Erythroblast (primary cell): Measurements from ENCODE around the gene ADH4.
"Not testable (repeated sequence)": the region's sequence is repeated elsewhere in the genome, so short reads cannot be mapped to it uniquely, and the experiment has no call there.

Source experiments
- DNase-seq, 2 experiments: peaks; one replicate each; lab custom pipeline; 2025; lab: John Stamatoyannopoulos, UW
- GATA1 ChIP-seq: IDR thresholded peaks from 2 replicates; pipeline ENCODE4 v1.6.1; 2011; ENCODE audit warnings: low read depth, mild to moderate bottlenecking, control low read depth, low read length, moderate library complexity
- POLR2A ChIP-seq: IDR thresholded peaks from 2 replicates; pipeline ENCODE4 v1.6.1; 2011; ENCODE audit warnings: mild to moderate bottlenecking, low read length

The ADH4 gene

DNA sequence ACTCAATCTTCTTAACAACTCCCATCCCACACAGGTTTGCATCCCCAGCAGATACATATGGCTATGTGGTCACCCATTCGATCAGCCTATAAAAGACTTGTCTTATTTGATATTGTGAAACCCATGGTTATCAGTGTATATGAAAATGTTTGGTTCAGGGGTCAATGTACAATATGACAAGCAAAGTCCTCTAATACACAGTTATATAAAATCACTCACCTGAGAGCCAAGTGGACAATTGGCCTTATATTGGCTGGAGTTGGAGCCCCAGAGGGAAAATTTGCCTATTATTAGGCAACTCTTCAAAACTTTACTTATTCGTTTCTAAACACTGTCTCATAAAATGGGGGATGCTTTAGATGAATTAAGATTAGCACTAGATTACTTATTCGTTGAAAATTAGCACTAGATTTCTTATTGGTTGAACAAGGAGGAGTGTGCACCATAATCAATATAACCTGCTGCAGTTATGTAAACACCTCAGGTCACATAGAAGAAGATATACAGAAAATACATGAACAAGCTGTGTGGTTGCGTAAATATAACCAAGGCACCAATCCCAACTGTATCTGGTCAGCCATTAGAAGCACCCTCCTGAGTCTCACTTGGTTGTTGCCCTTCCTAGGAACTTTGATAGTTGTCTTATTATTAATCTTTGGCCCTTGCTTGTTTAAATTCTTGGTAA is 10.7 kb upstream of the ADH4 start:
- DNase-seq: no peak
- no peak for TF ChIP-seq GATA1

DNA sequence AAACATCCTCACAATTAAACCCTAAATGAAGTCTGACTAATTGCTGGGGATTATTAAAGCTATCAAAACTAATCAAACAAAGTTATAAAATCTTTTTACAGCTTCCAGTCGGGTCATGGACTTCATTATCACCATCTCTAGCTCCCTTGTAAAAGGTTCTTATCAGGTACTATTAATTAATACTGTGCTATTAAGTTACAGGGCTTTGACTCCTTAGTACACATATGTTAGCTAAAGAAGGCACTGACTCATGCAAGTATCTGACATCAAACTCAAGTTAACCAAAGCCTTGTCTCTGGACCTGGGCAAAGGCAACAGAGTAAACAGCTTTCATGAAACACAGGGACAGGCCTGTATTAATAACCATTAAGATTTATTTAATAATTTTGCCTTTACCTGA is 7.9 kb upstream of the ADH4 start:
- no peak for DNase-seq
- TF ChIP-seq GATA1 (no peak), POLR2A (no peak)

DNA sequence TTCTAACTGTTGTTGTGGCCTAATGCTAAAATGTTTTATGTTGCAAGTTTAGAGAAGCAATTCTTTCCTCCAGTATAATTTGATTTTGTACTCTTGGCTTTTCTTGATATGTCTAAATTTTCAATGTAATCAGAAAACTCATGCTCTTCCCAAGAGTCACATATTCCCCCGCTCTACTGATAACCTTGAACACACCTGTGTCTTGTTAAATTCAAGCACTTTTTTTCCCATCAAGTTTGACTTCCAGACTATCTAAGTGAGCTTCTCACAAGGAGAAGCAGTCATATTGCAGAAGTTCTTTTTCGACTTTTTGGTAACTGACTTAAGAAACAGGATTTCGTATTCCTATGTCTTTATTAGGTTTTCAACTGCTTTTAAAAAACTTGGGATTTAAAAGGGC is 7.4 kb upstream of the ADH4 start:
- TF ChIP-seq GATA1 (no peak), POLR2A (no peak)
- DNase-seq: no peak

DNA sequence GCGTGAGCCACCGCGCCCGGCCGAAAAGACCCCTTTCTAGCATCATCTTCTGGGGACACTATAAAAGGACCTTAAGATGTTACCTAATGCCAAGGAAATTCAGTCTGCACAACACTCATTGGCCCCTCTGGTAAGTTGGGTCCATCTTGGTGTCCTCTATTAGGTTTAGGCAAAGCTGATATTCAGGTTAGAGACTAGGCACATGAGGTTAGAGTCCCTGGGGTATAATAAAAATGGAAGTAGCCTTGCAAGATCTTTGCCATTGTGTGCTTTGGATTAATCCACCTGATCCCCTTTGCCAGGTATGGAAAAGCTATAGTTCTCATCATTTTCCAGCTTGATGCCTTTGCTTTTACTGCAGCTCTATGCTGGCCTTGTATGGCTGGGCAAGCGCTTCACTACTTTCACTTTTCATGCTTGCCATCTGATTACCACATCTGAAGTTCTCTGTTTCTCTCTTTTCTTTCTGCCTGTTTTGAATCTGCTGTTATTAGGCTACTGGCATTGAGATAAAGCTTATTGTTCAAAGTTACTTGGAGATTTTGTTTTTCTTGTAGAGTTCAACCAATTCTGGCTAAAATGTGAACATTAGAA is 5.4 kb upstream of the ADH4 start:
- DNase-seq: no peak
- TF ChIP-seq GATA1: no peak
- TF ChIP-seq POLR2A: no peak

GRCh38 chr4:99148550-99148949 is 4.5 kb upstream of the ADH4 start:
- TF ChIP-seq POLR2A (no peak), GATA1 (no peak)
- no peak for DNase-seq

- DNase-seq: no peak
- TF ChIP-seq GATA1 (no peak), POLR2A (no peak)
These were observed 490 bp upstream of the ADH4 start for GRCh38 chr4:99144587-99144986.

DNA sequence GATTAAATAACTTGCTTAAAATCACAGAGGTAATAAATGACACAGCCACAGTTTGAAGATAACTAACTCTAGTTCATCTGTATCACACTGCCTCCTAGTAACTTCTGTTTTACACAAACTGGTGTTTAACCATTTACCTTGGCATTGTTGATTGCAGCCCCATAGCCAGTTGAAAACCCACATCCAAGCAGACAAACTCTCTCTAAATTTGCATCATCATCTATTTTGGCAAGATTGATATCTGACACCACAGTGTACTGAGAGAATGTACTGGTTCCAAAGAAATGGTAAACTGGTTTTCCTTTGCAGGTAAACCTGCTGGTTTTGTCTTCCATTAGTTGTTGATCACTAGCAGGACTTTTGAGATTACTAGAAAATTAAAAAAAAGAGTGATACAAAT is 7.8 kb downstream of the ADH4 start:
- no peak for DNase-seq
- TF ChIP-seq POLR2A (no peak), GATA1 (no peak)

GRCh38 chr4:99135541-99136162 is 8.4 kb downstream of the ADH4 start:
- TF ChIP-seq POLR2A: no peak
- no peak for TF ChIP-seq GATA1
- DNase-seq: no peak

DNA sequence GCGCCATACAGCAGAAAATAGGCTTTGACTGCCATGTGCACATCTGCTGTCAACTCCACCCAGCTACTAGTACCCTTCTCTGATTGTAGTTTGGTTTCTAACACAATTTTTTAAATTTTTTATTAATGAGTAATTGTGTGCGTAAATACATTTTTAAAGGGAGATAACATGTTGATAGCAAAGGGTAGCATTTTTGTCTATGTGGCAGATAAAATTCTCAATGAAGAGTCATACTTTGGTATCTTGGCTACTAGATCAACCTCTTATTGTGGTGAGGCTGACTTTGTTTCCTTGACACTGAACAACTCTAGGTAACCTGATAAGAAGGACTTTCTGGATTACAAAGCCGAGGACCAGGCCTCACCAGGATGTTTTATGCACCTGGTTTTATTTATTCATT is 9.5 kb downstream of the ADH4 start:
- DNase-seq: no peak
- TF ChIP-seq GATA1 (no peak), POLR2A (no peak)

- no peak for DNase-seq
- TF ChIP-seq POLR2A: no peak
- no peak for TF ChIP-seq GATA1
These were observed 12.7 kb downstream of the ADH4 start for GRCh38 chr4:99131378-99131777.

- no peak for DNase-seq
- TF ChIP-seq POLR2A (no peak), GATA1 (no peak)
These were observed 17.7 kb downstream of the ADH4 start for GRCh38 chr4:99126376-99126775.

- no peak for DNase-seq
- TF ChIP-seq POLR2A (no peak), GATA1 (no peak)
These were observed 23.1 kb downstream of the ADH4 start for GRCh38 chr4:99121008-99121407.

DNA sequence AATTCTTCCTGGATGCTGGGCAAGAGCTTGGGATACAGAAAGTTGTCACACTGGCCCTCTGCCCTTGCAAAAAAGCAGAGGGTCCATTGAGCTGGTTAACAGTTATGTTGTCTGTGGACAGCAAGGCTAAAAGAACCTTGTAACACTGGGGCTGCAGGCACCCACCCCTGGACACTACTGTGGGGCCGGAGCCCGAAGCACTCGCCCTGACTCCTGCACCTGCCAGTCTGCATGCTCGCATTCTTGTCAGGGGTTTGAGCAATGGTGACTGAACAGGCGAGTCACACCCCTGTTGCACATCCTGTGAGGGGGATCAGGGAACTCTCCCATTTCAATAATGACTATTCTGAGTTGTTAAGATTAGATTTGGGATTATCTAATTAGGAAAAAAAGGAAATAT is 23.6 kb downstream of the ADH4 start:
- DNase-seq: no peak
- no peak for TF ChIP-seq GATA1
- TF ChIP-seq POLR2A: no peak

GRCh38 chr4:99117876-99118693 is 26.0 kb downstream of the ADH4 start:
- DNase-seq: peak in 1 of 2 experiments; percentile 16

GRCh38 chr4:99117122-99117841 is 26.8 kb downstream of the ADH4 start:
- not testable (repeated sequence) for DNase-seq

More at GRCh38 chr4:99117876-99118693, 26.0 kb downstream of the ADH4 start:
- TF ChIP-seq GATA1: no peak
- no peak for TF ChIP-seq POLR2A

- DNase-seq: not testable (repeated sequence)
These were observed 34.8 kb downstream of the ADH4 start for GRCh38 chr4:99109286-99109685.
